Measurements from ENCODE around the gene CHMP4B. TPM values are rescaled to one million over a fixed set of nuclear protein-coding genes. Genes with fewer than 3 reads are reported as not detected.

The CHMP4B gene
- total and polyA plus RNA-seq, 2 experiments from 2014 or later, result 5.5 to 48.2 TPM

- H3K4me2 ChIP-seq (ENCODE audit: unreplicated experiment), result peak overlapping the region; percentile 97
- no peak for TF ChIP-seq EZH2phosphoT487 (IDR thresholded peaks at IDR 0.05; ENCODE audit: insufficient read depth, low read depth)
- no peak for TF ChIP-seq EZH2 (IDR thresholded peaks at IDR 0.05; ENCODE audit: insufficient read depth, poor library complexity, severe bottlenecking)
- 6 to 8% methylated on average over 14 of the region's 14 CpGs for WGBS, 2 experiments (ENCODE audit: low coverage in 1 of 2, low lambda C conversion rate in 2 of 2, missing lambda C conversion rate in 2 of 2)
- H3K4me3 ChIP-seq, result peak overlapping the region; percentile 93
- H3K79me2 ChIP-seq (ENCODE audit: insufficient read depth), result peaks cover 58% of the 10 kb centered on the region
- H2AFZ ChIP-seq, result peak overlapping the region; percentile 63
- peak overlapping the region; percentile 98 for H3K27ac ChIP-seq
- peaks cover 25% of the 10 kb centered on the region for H4K20me1 ChIP-seq (ENCODE audit: insufficient read depth)
- H3K36me3 ChIP-seq (ENCODE audit: low read depth), result no peaks in the 10 kb centered on the region
- H3F3A ChIP-seq (ENCODE audit: insufficient read depth), result peaks cover 14% of the 10 kb centered on the region
- peak; percentile 94 for DNase-seq
- H3K9ac ChIP-seq, result peak overlapping the region; percentile 98
- in situ Hi-C loops (cut with MboI), result no loop called here
- H3K4me1 ChIP-seq (ENCODE audit: insufficient read depth), result peaks cover 19% of the 10 kb centered on the region
- H3K9me3 ChIP-seq (ENCODE audit: low read depth), result no peaks in the 10 kb centered on the region
- no peaks in the 10 kb centered on the region for H3K27me3 ChIP-seq (replicated peaks; ENCODE audit: insufficient read depth)
- H3K9me2 ChIP-seq (ENCODE audit: insufficient read depth), result no peaks in the 10 kb centered on the region
These were observed 1.2 kb downstream of the CHMP4B start for GRCh38 chr20:33812152-33812849.

DNA sequence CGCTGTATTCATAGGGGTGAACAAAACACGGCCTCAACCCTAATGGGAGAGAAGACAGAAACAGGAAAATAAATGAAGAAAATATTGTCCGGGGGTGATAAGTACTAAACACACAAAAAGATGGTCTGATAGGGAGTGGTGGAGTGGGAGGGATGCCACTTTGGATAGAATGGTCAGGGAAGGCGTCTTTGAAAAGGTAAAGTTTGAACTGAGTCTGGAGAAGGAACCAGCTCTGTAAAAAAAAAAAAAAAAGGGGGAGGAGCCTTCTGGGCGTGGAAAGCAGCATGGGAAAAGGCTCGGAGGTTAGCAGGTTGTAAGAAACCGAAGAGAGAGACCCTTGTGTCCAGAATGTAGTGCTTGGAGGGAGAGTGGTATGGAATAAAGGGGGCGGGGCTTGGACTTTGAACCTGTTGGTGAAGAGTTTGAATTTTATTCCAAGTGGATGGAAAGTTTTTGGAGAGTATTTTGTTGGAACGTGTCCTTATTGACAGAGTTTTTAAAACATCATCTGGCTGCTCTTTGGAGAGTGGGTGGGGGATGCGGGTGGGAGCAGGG is 1.8 kb downstream of the CHMP4B start:
- peak overlapping the region; percentile 93 for H3K4me3 ChIP-seq
- H3K27me3 ChIP-seq (replicated peaks; ENCODE audit: insufficient read depth), result no peaks in the 10 kb centered on the region
- peak overlapping the region; percentile 98 for H3K9ac ChIP-seq
- H3K27ac ChIP-seq, result peak overlapping the region; percentile 98
- H3K4me2 ChIP-seq (ENCODE audit: unreplicated experiment), result peak overlapping the region; percentile 97
- H3K4me1 ChIP-seq (ENCODE audit: insufficient read depth), result peaks cover 19% of the 10 kb centered on the region
- WGBS, 2 experiments (ENCODE audit: low coverage in 1 of 2, low lambda C conversion rate in 2 of 2, missing lambda C conversion rate in 2 of 2), result 4 to 9% methylated on average over 10 of the region's 10 CpGs
- TF ChIP-seq EZH2phosphoT487 (IDR thresholded peaks at IDR 0.05; ENCODE audit: insufficient read depth, low read depth), result no peak
- TF ChIP-seq EZH2 (IDR thresholded peaks at IDR 0.05; ENCODE audit: insufficient read depth, poor library complexity, severe bottlenecking), result no peak
- no peaks in the 10 kb centered on the region for H3K9me2 ChIP-seq (ENCODE audit: insufficient read depth)
- H3K36me3 ChIP-seq (ENCODE audit: low read depth), result no peaks in the 10 kb centered on the region
- peak overlapping the region; percentile 63 for H2AFZ ChIP-seq
- H3K9me3 ChIP-seq (ENCODE audit: low read depth), result no peaks in the 10 kb centered on the region
- in situ Hi-C loops (cut with MboI), result no loop called here
- H3K79me2 ChIP-seq (ENCODE audit: insufficient read depth), result peaks cover 64% of the 10 kb centered on the region
- DNase-seq, result peak; percentile 55
- peaks cover 14% of the 10 kb centered on the region for H3F3A ChIP-seq (ENCODE audit: insufficient read depth)
- peaks cover 32% of the 10 kb centered on the region for H4K20me1 ChIP-seq (ENCODE audit: insufficient read depth)

- Histone ChIP-seq H3K4me3 (no peak overlapping the region), H3K79me2 (ENCODE audit: insufficient read depth) (peaks cover 77% of the 10 kb centered on the region), H3K4me1 (ENCODE audit: insufficient read depth) (peaks cover 19% of the 10 kb centered on the region), H3F3A (ENCODE audit: insufficient read depth) (peaks cover 14% of the 10 kb centered on the region), H3K27me3 (replicated peaks; ENCODE audit: insufficient read depth) (no peaks in the 10 kb centered on the region), H3K27ac (no peak overlapping the region), H3K9ac (no peak overlapping the region), H3K4me2 (ENCODE audit: unreplicated experiment) (no peak overlapping the region), H3K9me2 (ENCODE audit: insufficient read depth) (no peaks in the 10 kb centered on the region), H3K9me3 (ENCODE audit: low read depth) (no peaks in the 10 kb centered on the region), H4K20me1 (ENCODE audit: insufficient read depth) (peaks cover 40% of the 10 kb centered on the region), H3K36me3 (ENCODE audit: low read depth) (no peaks in the 10 kb centered on the region), H2AFZ (no peak overlapping the region)
- in situ Hi-C loops (cut with MboI), result no loop called here
- WGBS, 2 experiments (ENCODE audit: low coverage in 1 of 2, low lambda C conversion rate in 2 of 2, missing lambda C conversion rate in 2 of 2), result 63 to 68% methylated on average over 5 of the region's 5 CpGs
- DNase-seq, result peak; percentile 37
- TF ChIP-seq EZH2 (IDR thresholded peaks at IDR 0.05; ENCODE audit: insufficient read depth, poor library complexity, severe bottlenecking) (no peak), EZH2phosphoT487 (IDR thresholded peaks at IDR 0.05; ENCODE audit: insufficient read depth, low read depth) (no peak)
These were observed 3.1 kb downstream of the CHMP4B start for GRCh38 chr20:33814238-33814712.

- Histone ChIP-seq H3F3A (ENCODE audit: insufficient read depth) (peaks cover 14% of the 10 kb centered on the region), H3K4me2 (ENCODE audit: unreplicated experiment) (no peak overlapping the region), H3K27me3 (replicated peaks; ENCODE audit: insufficient read depth) (no peaks in the 10 kb centered on the region), H4K20me1 (ENCODE audit: insufficient read depth) (peaks cover 51% of the 10 kb centered on the region), H3K9me3 (ENCODE audit: low read depth) (no peaks in the 10 kb centered on the region), H3K9me2 (ENCODE audit: insufficient read depth) (no peaks in the 10 kb centered on the region), H3K9ac (no peak overlapping the region), H3K27ac (no peak overlapping the region), H3K4me1 (ENCODE audit: insufficient read depth) (peaks cover 25% of the 10 kb centered on the region), H3K79me2 (ENCODE audit: insufficient read depth) (peaks cover 91% of the 10 kb centered on the region), H3K36me3 (ENCODE audit: low read depth) (no peaks in the 10 kb centered on the region), H2AFZ (no peak overlapping the region), H3K4me3 (no peak overlapping the region)
- in situ Hi-C loops (cut with MboI), result no loop called here
- 98 to 100% methylated on average over 3 of the region's 3 CpGs for WGBS, 2 experiments (ENCODE audit: low coverage in 1 of 2, low lambda C conversion rate in 2 of 2, missing lambda C conversion rate in 2 of 2)
- TF ChIP-seq EZH2phosphoT487 (IDR thresholded peaks at IDR 0.05; ENCODE audit: insufficient read depth, low read depth) (no peak), EZH2 (IDR thresholded peaks at IDR 0.05; ENCODE audit: insufficient read depth, poor library complexity, severe bottlenecking) (no peak)
- DNase-seq, result no peak
These were observed 4.5 kb downstream of the CHMP4B start for GRCh38 chr20:33815671-33816070.
